Amniotic epithelial cell (primary cell): ENCODE results near the gene ARHGAP18.

Experiments used
- DNase-seq: peaks from one replicate; pipeline ENCODE4 v3.0.0-alpha.2; 2010; ENCODE audit warnings: low read depth

The ARHGAP18 gene

GRCh38 chr6:129692467-129692866, 17.5 kb downstream of the ARHGAP18 start:
- DNase-seq = no peak

GRCh38 chr6:129691709-129692108, 18.3 kb downstream of the ARHGAP18 start:
- DNase-seq = no peak

GRCh38 chr6:129691043-129691640, 18.8 kb downstream of the ARHGAP18 start:
- DNase-seq = no peak

- DNase-seq = peak; percentile 50
Measured at GRCh38 chr6:129686941-129687627, 22.9 kb downstream of the ARHGAP18 start.

- no peak for DNase-seq
Measured at GRCh38 chr6:129685662-129686031, 24.3 kb downstream of the ARHGAP18 start.

- no peak for DNase-seq
Measured at GRCh38 chr6:129684903-129685661, 24.9 kb downstream of the ARHGAP18 start.

GRCh38 chr6:129684323-129684884, 25.6 kb downstream of the ARHGAP18 start:
- DNase-seq = no peak

- peak; percentile 99 for DNase-seq
Measured at GRCh38 chr6:129683601-129684322, 26.2 kb downstream of the ARHGAP18 start.

- no peak for DNase-seq
Measured at GRCh38 chr6:129681913-129682205, 28.1 kb downstream of the ARHGAP18 start.

GRCh38 chr6:129680633-129681032, 29.3 kb downstream of the ARHGAP18 start:
- no peak for DNase-seq

GRCh38 chr6:129679758-129680157, 30.2 kb downstream of the ARHGAP18 start:
- DNase-seq = no peak

GRCh38 chr6:129679275-129679674, 30.7 kb downstream of the ARHGAP18 start:
- no peak for DNase-seq

- no peak for DNase-seq
Measured at GRCh38 chr6:129678463-129678862, 31.5 kb downstream of the ARHGAP18 start.

GRCh38 chr6:129677620-129678325, 32.2 kb downstream of the ARHGAP18 start:
- DNase-seq = peak; percentile 23

GRCh38 chr6:129675669-129676472, 34.1 kb downstream of the ARHGAP18 start:
- no peak for DNase-seq

GRCh38 chr6:129673748-129674147, 36.2 kb downstream of the ARHGAP18 start:
- no peak for DNase-seq

GRCh38 chr6:129672881-129673631, 36.9 kb downstream of the ARHGAP18 start:
- DNase-seq = peak; percentile 74

- DNase-seq = no peak
Measured at GRCh38 chr6:129672341-129672682, 37.7 kb downstream of the ARHGAP18 start.

GRCh38 chr6:129671442-129672340, 38.3 kb downstream of the ARHGAP18 start:
- DNase-seq = peak; percentile 25
